Mesenchymal stem cell (in vitro differentiated cells and primary cell): Measurements from ENCODE around the gene RPS6KA5.
"Not testable (repeated sequence)": the region's sequence is repeated elsewhere in the genome, so short reads cannot be mapped to it uniquely, and the experiment has no call there.

Experiments used
- DNase-seq: peaks from one replicate; pipeline ENCODE4 v3.0.0-alpha.2; 2013
- H2AFZ ChIP-seq: one replicate; pipeline ENCODE4 v1.6.1; 2013; ENCODE audit warnings: low read depth, mild to moderate bottlenecking, control low read depth, inconsistent platforms, low read length, moderate library complexity
- H2AK5ac ChIP-seq: 2 replicates; pipeline ENCODE4 v1.6.1; 2013; ENCODE audit warnings: low read length, moderate library complexity, mild to moderate bottlenecking, inconsistent platforms; ENCODE audit not compliant: severe bottlenecking
- H2BK120ac ChIP-seq: one replicate; pipeline ENCODE4 v1.6.1; 2013; ENCODE audit warnings: low read depth, mild to moderate bottlenecking, inconsistent platforms, low read length, moderate library complexity
- H2BK12ac ChIP-seq, 2 experiments: one replicate each; pipeline ENCODE4 v1.6.1; 2013; ENCODE audit warnings: inconsistent platforms in 2 of 2, low read length in 2 of 2, mild to moderate bottlenecking in 2 of 2, moderate library complexity in 2 of 2, control low read depth in 1 of 2
- H2BK15ac ChIP-seq: one replicate; pipeline ENCODE4 v1.6.1; 2013; ENCODE audit warnings: mild to moderate bottlenecking, low read depth, inconsistent platforms; ENCODE audit not compliant: poor library complexity, severe bottlenecking
- H2BK5ac ChIP-seq: 2 replicates; pipeline ENCODE4 v1.6.1; 2013; ENCODE audit warnings: low read depth, mild to moderate bottlenecking, low read length, control low read depth, inconsistent platforms; ENCODE audit not compliant: poor library complexity, severe bottlenecking
- H3K14ac ChIP-seq, 2 experiments: one replicate each; pipeline ENCODE4 v1.6.1; 2013; ENCODE audit warnings: inconsistent platforms in 2 of 2, low read length in 2 of 2, control low read depth in 1 of 2, mild to moderate bottlenecking in 1 of 2, moderate library complexity in 1 of 2
- H3K18ac ChIP-seq, 2 experiments: one replicate each; pipeline ENCODE4 v1.6.1; 2013; ENCODE audit warnings: inconsistent platforms in 2 of 2, low read length in 2 of 2, control low read depth in 1 of 2, low read depth in 1 of 2, mild to moderate bottlenecking in 1 of 2
- H3K23ac ChIP-seq, 2 experiments: one replicate each; pipeline ENCODE4 v1.6.1; 2013; ENCODE audit warnings: inconsistent platforms in 2 of 2, low read length in 2 of 2, mild to moderate bottlenecking in 2 of 2, moderate library complexity in 2 of 2, control low read depth in 1 of 2
- H3K27ac ChIP-seq: 2 replicates; pipeline ENCODE4 v1.5.1; 2013; ENCODE audit warnings: mild to moderate bottlenecking, moderate library complexity, low read length, control low read depth, inconsistent platforms; ENCODE audit not compliant: poor library complexity, severe bottlenecking
- H3K27me3 ChIP-seq, 2 experiments: 2 replicates each; pipeline versions ENCODE4 v1.6.1 to v1.7.0; 2013; ENCODE audit warnings: low read length in 2 of 2, mild to moderate bottlenecking in 2 of 2, moderate library complexity in 2 of 2, control low read depth in 1 of 2, inconsistent platforms in 1 of 2; ENCODE audit not compliant: control insufficient read depth in 1 of 2, insufficient read depth in 1 of 2
- H3K36me3 ChIP-seq, 2 experiments: 2 replicates each; pipeline versions ENCODE4 v1.6.1 to v1.7.0; 2013; ENCODE audit warnings: low read length in 2 of 2, control low read depth in 1 of 2, inconsistent platforms in 1 of 2, low read depth in 1 of 2, mild to moderate bottlenecking in 1 of 2; ENCODE audit not compliant: insufficient read depth in 2 of 2, control insufficient read depth in 1 of 2
- H3K4ac ChIP-seq, 2 experiments: one replicate each; pipeline ENCODE4 v1.6.1; 2013; ENCODE audit warnings: inconsistent platforms in 2 of 2, low read length in 2 of 2, mild to moderate bottlenecking in 2 of 2, moderate library complexity in 2 of 2, control low read depth in 1 of 2, low read depth in 1 of 2
- H3K4me1 ChIP-seq: 2 replicates; pipeline ENCODE4 v1.6.1; 2013; ENCODE audit warnings: low read depth, low read length, control low read depth; ENCODE audit not compliant: control insufficient read depth, insufficient read depth
- H3K4me2 ChIP-seq: 2 replicates; pipeline ENCODE4 v1.6.1; 2013; ENCODE audit warnings: low read length, mild to moderate bottlenecking, inconsistent platforms; ENCODE audit not compliant: poor library complexity, severe bottlenecking
- H3K4me3 ChIP-seq, 2 experiments: 2 replicates each; pipeline versions ENCODE4 v1.5.1 to v1.7.0; 2013; ENCODE audit warnings: low read length in 2 of 2, mild to moderate bottlenecking in 2 of 2, control low read depth in 1 of 2, low read depth in 1 of 2; ENCODE audit not compliant: insufficient read depth in 1 of 2
- H3K79me1 ChIP-seq: replicated peaks from 2 replicates; pipeline ENCODE4 v1.6.1; 2013; ENCODE audit warnings: mild to moderate bottlenecking, control low read depth, low read length, inconsistent platforms; ENCODE audit not compliant: poor library complexity, severe bottlenecking
- H3K9ac ChIP-seq: 2 replicates; pipeline ENCODE4 v1.7.0; 2013; ENCODE audit warnings: mild to moderate bottlenecking, low read length, moderate library complexity
- H3K9me3 ChIP-seq: 2 replicates; pipeline ENCODE4 v1.7.0; 2013; ENCODE audit warnings: mild to moderate bottlenecking, low read length; ENCODE audit not compliant: control insufficient read depth
- H4K8ac ChIP-seq: one replicate; pipeline ENCODE4 v1.6.1; 2013; ENCODE audit warnings: inconsistent platforms, mild to moderate bottlenecking, low read length, moderate library complexity
- H4K91ac ChIP-seq: one replicate; pipeline ENCODE4 v1.6.1; 2013; ENCODE audit warnings: mild to moderate bottlenecking, low read length, inconsistent platforms
- WGBS: methylation state at CpG from one replicate; pipeline ENCODE4 v1.1.7; 2013; ENCODE audit warnings: mixed read lengths; 5-methylcytosine and 5-hydroxymethylcytosine counted together

Gene RPS6KA5

DNA sequence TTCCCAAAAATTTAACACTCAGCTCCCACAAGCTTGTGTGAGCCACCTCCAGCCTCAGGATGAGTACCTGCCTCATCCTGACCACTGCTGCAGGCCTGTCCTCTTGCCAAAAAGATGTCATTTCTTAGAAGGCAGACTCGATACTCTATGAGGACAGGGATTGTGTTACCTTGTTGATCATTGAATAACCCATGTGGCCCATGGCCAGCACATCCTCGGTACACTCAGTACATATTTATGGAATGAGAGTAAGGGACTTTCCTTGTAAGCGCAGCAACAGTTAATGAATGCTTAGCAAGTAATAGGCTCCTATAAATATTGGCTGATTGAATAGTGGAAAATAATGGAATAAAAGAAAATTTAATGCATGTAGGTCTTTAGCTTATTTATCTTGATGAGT is 38.1 kb upstream of the RPS6KA5 start:
- Histone ChIP-seq H4K91ac (no peak overlapping the region), H2AK5ac (no peak overlapping the region), H2BK5ac (no peak overlapping the region), H3K23ac (no peak overlapping the region), H4K8ac (no peak overlapping the region), H3K27me3 (peaks cover 0 to 10% of the 10 kb centered on the region in 2 experiments), H3K14ac (no peak overlapping the region), H3K4me2 (no peak overlapping the region), H3K4ac (no peak overlapping the region), H3K18ac (no peak overlapping the region), H3K36me3 (no peaks in the 10 kb centered on the region), H2AFZ (no peak overlapping the region), H3K4me3 (no peak overlapping the region), H2BK12ac (no peak overlapping the region), H2BK120ac (no peak overlapping the region), H3K9me3 (no peaks in the 10 kb centered on the region), H3K9ac (no peak overlapping the region), H3K79me1 (no peaks in the 10 kb centered on the region), H3K4me1 (peaks cover 7% of the 10 kb centered on the region), H2BK15ac (no peak overlapping the region), H3K27ac (no peak overlapping the region)
- 87% methylated on average over 3 of the region's 3 CpGs for WGBS
- DNase-seq = peak; percentile 6

DNA sequence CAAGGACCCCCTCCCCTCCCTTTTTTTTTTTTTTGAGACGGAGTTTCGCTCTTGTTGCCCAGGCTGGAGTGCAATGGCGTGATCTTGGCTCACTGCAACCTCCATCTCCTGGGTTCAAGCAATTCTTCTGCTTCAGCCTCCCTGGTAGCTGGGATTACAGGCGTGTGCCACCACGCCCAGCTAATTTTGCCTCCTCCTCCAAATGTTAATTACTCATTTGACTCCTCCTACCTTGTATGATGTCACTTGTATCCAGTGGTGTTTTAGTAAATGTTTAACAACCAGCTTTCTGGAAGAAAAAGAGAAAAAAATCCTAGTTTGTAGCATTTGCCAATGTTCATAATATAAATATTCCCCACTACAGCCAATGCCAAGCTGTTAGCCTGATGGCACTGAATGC is 37.2 kb upstream of the RPS6KA5 start:
- not testable (repeated sequence) for H4K91ac ChIP-seq, H4K8ac ChIP-seq, H3K14ac ChIP-seq, H3K4me3 ChIP-seq, H3K36me3 ChIP-seq, H3K79me1 ChIP-seq, H3K18ac ChIP-seq, H3K27ac ChIP-seq, H2BK15ac ChIP-seq, DNase-seq, H2AK5ac ChIP-seq, H2BK5ac ChIP-seq, H3K9ac ChIP-seq, H3K4me2 ChIP-seq, H3K4ac ChIP-seq, H3K4me1 ChIP-seq, H2BK12ac ChIP-seq, H2AFZ ChIP-seq, H3K9me3 ChIP-seq, H3K27me3 ChIP-seq, H2BK120ac ChIP-seq, H3K23ac ChIP-seq
- WGBS = 84% methylated on average over 3 of the region's 5 CpGs

DNA sequence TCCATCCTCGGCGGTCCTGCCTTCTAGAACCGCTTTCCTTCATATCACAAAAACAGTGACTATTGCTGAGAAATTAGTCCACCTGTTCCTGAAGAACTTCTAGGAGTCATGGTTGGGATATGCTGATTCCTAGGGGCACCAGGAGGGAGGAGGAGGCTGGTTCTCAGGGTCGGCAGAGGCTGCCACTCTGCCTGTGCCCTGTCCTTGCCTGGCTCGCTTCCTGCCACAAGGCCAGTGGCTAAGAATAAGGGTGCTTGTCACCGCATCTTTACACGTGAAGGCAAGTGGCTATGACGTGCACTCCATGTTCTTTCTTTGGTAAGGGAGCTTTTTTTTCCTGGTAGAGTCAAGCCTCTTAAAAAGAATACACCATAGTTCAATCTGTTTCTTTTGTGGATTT is 34.7 kb upstream of the RPS6KA5 start:
- no peak overlapping the region for H2BK5ac ChIP-seq
- DNase-seq = no peak

DNA sequence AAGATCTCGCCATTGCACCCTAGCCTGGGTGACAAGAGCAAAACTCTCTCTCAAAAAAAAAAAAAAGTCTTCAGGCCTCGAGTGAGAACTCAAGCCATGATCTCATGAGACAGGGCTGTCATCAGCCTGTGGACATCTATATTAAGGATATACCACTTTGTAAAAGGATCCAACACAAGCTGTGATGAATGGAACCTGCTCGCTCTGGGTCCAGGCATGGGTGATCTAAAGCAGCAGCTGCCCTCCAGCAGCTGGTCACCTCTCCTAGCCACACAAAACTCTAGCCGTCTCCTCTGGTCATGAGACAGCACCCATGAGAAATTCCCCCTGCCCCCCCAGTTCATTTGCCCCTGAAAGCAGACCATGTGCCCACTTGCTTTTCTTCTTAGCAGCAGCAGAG is 34.3 kb upstream of the RPS6KA5 start:
- H3K14ac ChIP-seq = no peak overlapping the region
- 84% methylated on average over 4 of the region's 4 CpGs for WGBS
- no peak overlapping the region for H2BK5ac ChIP-seq
- no peak overlapping the region for H3K27ac ChIP-seq
- H3K4ac ChIP-seq = no peak overlapping the region
- no peak overlapping the region for H2BK120ac ChIP-seq
- H3K4me3 ChIP-seq = no peak overlapping the region
- H2AK5ac ChIP-seq = no peak overlapping the region
- H3K23ac ChIP-seq = no peak overlapping the region
- no peak overlapping the region for H3K18ac ChIP-seq
- no peak overlapping the region for H2AFZ ChIP-seq
- no peak overlapping the region for H4K91ac ChIP-seq
- H3K4me1 ChIP-seq = peaks cover 7% of the 10 kb centered on the region
- DNase-seq = no peak
- no peak overlapping the region for H3K4me2 ChIP-seq
- H3K9me3 ChIP-seq = no peaks in the 10 kb centered on the region
- H3K79me1 ChIP-seq = no peaks in the 10 kb centered on the region
- no peak overlapping the region for H2BK15ac ChIP-seq
- no peak overlapping the region for H2BK12ac ChIP-seq
- no peak overlapping the region for H3K9ac ChIP-seq
- no peak overlapping the region for H4K8ac ChIP-seq
- H3K36me3 ChIP-seq = no peaks in the 10 kb centered on the region
- H3K27me3 ChIP-seq = peaks cover 0 to 16% of the 10 kb centered on the region in 2 experiments

More for the DNA sequence above, 34.7 kb upstream of the RPS6KA5 start:
- no peak overlapping the region for H3K23ac ChIP-seq
- no peak overlapping the region for H2BK15ac ChIP-seq
- no peak overlapping the region for H4K91ac ChIP-seq
- H3K9ac ChIP-seq = no peak overlapping the region
- H2AFZ ChIP-seq = no peak overlapping the region
- WGBS = 82% methylated on average over 6 of the region's 8 CpGs
- H3K4me3 ChIP-seq = no peak overlapping the region
- H3K27me3 ChIP-seq = peaks cover 0 to 16% of the 10 kb centered on the region in 2 experiments
- no peak overlapping the region for H2BK12ac ChIP-seq
- H3K4ac ChIP-seq = no peak overlapping the region
- no peaks in the 10 kb centered on the region for H3K79me1 ChIP-seq
- H3K18ac ChIP-seq = no peak overlapping the region
- peaks cover 7% of the 10 kb centered on the region for H3K4me1 ChIP-seq
- no peaks in the 10 kb centered on the region for H3K36me3 ChIP-seq
- no peak overlapping the region for H3K4me2 ChIP-seq
- H3K9me3 ChIP-seq = no peaks in the 10 kb centered on the region
- no peak overlapping the region for H4K8ac ChIP-seq
- no peak overlapping the region for H3K27ac ChIP-seq
- no peak overlapping the region for H3K14ac ChIP-seq
- no peak overlapping the region for H2BK120ac ChIP-seq
- no peak overlapping the region for H2AK5ac ChIP-seq
